Panc1 (cell line): ENCODE results near the gene SULT4A1. TPM values are rescaled to one million over a fixed set of nuclear protein-coding genes. Genes with fewer than 3 reads are reported as not detected.

ENCODE experiments used
- ATAC-seq: fragments of 200-7000 bp; cut with Tn5 transposase; 2 replicates; pipeline ENCODE4 v1.9.1; 2020; ENCODE audit warnings: mild to moderate bottlenecking, moderate library complexity
- BruUV-seq: library from RNA; stranded (reverse); fragments of 400-500 nt; replicated peaks from 2 replicates; lab custom pipeline; 2021; lab: Mats Ljungman, UMichigan
- CTCF ChIA-PET: fragments of 300-600 bp; sonication (Branson Sonifier 250); formaldehyde crosslinking; loops from one replicate; lab custom pipeline; 2022; ENCODE audit warnings: antibody characterized with exemption; lab: Charles Lee
- POLR2A ChIA-PET: fragments of 300-600 bp; sonication (Branson Sonifier 250); formaldehyde crosslinking; loops from one replicate; lab custom pipeline; 2022; ENCODE audit warnings: antibody characterized with exemption; lab: Charles Lee
- DNase-seq: peaks from one replicate; pipeline ENCODE4 v3.0.0-alpha.2; 2010; ENCODE audit warnings: low read depth, low spot score
- H3K27ac ChIP-seq: 2 replicates; pipeline ENCODE4 v1.5.1; 2011; ENCODE audit warnings: mild to moderate bottlenecking, low read length, inconsistent platforms
- H3K27me3 ChIP-seq: fragments of 200-500 bp; sonication (Bioruptor generic); 2 replicates; pipeline ENCODE4 v1.6.0; 2014; ENCODE audit warnings: low read length, inconsistent platforms; ENCODE audit not compliant: control insufficient read depth, insufficient read depth
- H3K36me3 ChIP-seq: fragments of 200-500 bp; sonication (Bioruptor generic); 2 replicates; pipeline ENCODE4 v1.5.1; 2014; ENCODE audit warnings: inconsistent platforms, mild to moderate bottlenecking, low read length, moderate library complexity; ENCODE audit not compliant: control insufficient read depth, insufficient read depth
- H3K4me1 ChIP-seq: 2 replicates; pipeline ENCODE4 v1.5.1; 2011; ENCODE audit warnings: inconsistent platforms, mild to moderate bottlenecking, low read length, moderate library complexity; ENCODE audit not compliant: control insufficient read depth, insufficient read depth
- H3K4me3 ChIP-seq, 2 experiments: 2 replicates each; pipeline ENCODE4 v1.5.1; 2011 to 2012; ENCODE audit warnings: low read depth in 2 of 2, low read length in 2 of 2, mild to moderate bottlenecking in 2 of 2, inconsistent platforms in 1 of 2, moderate library complexity in 1 of 2
- H3K9me3 ChIP-seq: fragments of 200-500 bp; sonication (Bioruptor generic); 2 replicates; pipeline ENCODE4 v1.5.1; 2014; ENCODE audit warnings: low read depth, mild to moderate bottlenecking, inconsistent platforms, low read length, moderate library complexity; ENCODE audit not compliant: control insufficient read depth, insufficient read depth
- CTCF ChIP-seq: fragments of 450-650 bp; IDR thresholded peaks from 2 replicates; pipeline ENCODE4 v1.5.1; 2017; ENCODE audit warnings: mild to moderate bottlenecking
- POLR2AphosphoS5 ChIP-seq: IDR thresholded peaks from 2 replicates; pipeline ENCODE4 v1.6.1; 2012; ENCODE audit warnings: mild to moderate bottlenecking, low read depth, low read length, moderate library complexity
- REST ChIP-seq, 2 experiments: IDR thresholded peaks; 2 replicates each; pipeline ENCODE4 v1.6.1; 2011 to 2012; ENCODE audit warnings: low read depth in 2 of 2, control low read depth in 1 of 2, low read length in 1 of 2, mild to moderate bottlenecking in 1 of 2, moderate library complexity in 1 of 2; ENCODE audit not compliant: insufficient read depth in 1 of 2
- SIN3A ChIP-seq: IDR thresholded peaks from 2 replicates; pipeline ENCODE4 v1.6.1; 2012; ENCODE audit warnings: low read depth, mild to moderate bottlenecking, low read length, moderate library complexity, borderline replicate concordance; ENCODE audit not compliant: insufficient read depth
- TCF7L2 ChIP-seq: IDR thresholded peaks from 2 replicates; pipeline ENCODE4 v1.6.1; 2011; ENCODE audit warnings: mild to moderate bottlenecking, low read depth, low read length, inconsistent platforms
- in situ Hi-C: cut with HindIII; loops from 2 replicates; pipeline ENCODE4 v1.10.0; 2016; ENCODE audit warnings: low sequenced_read_pairs, low pct_unique_long_range_greater_than_20kb
- intact Hi-C: fragments of 100-400 bp; cut with micrococcal nuclease; formaldehyde crosslinking; loops from one replicate; pipeline ENCODE4 v1.10.0; 2022; ENCODE audit not compliant: unreplicated experiment
- total RNA-seq: library from RNA; stranded (reverse); gene quantifications from one replicate; pipeline ENCODE4 v1.2.1, GENCODE V29; 2021; ENCODE audit not compliant: unreplicated experiment

Gene SULT4A1
- total RNA-seq, 1 experiment from 2014 or later: 12.0 TPM

- no peak for TF ChIP-seq REST (IDR thresholded peaks at IDR 0.05; ENCODE audit: insufficient read depth in 1 of 2, low read depth in 2 of 2, low read length in 1 of 2)
- TF ChIP-seq SIN3A: no peak
- no peak for TF ChIP-seq CTCF
- no peak for TF ChIP-seq TCF7L2
- no peak for TF ChIP-seq POLR2AphosphoS5
- Histone ChIP-seq H3K27ac (no peak overlapping the region), H3K27me3 (no peaks in the 10 kb centered on the region; the same call in none of the 2 replicates), H3K9me3 (no peaks in the 10 kb centered on the region), H3K4me1 (no peaks in the 10 kb centered on the region), H3K36me3 (no peaks in the 10 kb centered on the region), H3K4me3 (no peak overlapping the region)
- ATAC-seq (no peak), DNase-seq (no peak)
- BruUV-seq: no TSS peak
- in situ Hi-C loops (no loop called here), intact Hi-C loops (no loop called here)
- CTCF ChIA-PET: interaction anchor here (0.5 kb wide), 1 partner anchor 172 kb away, joined by 4 read pairs; no protein-coding TSS in a partner anchor
- POLR2A ChIA-PET: interaction anchor here (0.5 kb wide), 1 partner anchor 89 kb away, joined by 13 read pairs; no protein-coding TSS in a partner anchor
Measured at GRCh38 chr22:43795320-43795719, 67.0 kb downstream of the SULT4A1 start.

- Histone ChIP-seq H3K9me3 (no peaks in the 10 kb centered on the region), H3K4me3 (no peak overlapping the region), H3K4me1 (no peaks in the 10 kb centered on the region), H3K27ac (no peak overlapping the region), H3K36me3 (no peaks in the 10 kb centered on the region), H3K27me3 (no peaks in the 10 kb centered on the region; the same call in none of the 2 replicates)
- in situ Hi-C loops (no loop called here), intact Hi-C loops (no loop called here)
- ChIA-PET POLR2A (no interaction called here), CTCF (no interaction called here)
- no TSS peak for BruUV-seq
- DNase-seq (no peak), ATAC-seq (no peak)
- TF ChIP-seq REST (IDR thresholded peaks at IDR 0.05; ENCODE audit: insufficient read depth in 1 of 2, low read depth in 2 of 2, low read length in 1 of 2): no peak
- no peak for TF ChIP-seq POLR2AphosphoS5
- no peak for TF ChIP-seq CTCF
- no peak for TF ChIP-seq TCF7L2
- TF ChIP-seq SIN3A: no peak
Measured at GRCh38 chr22:43792905-43793304, 69.4 kb downstream of the SULT4A1 start.
